HG03039 (cell line): Measurements from ENCODE around the gene IGDCC3.

Source experiments
- ATAC-seq: cut with Tn5 transposase; IDR thresholded peaks from one replicate; pipeline ENCODE4 v1.9.1; 2021; ENCODE audit warnings: mild to moderate bottlenecking, moderate library complexity; ENCODE audit not compliant: unreplicated experiment

The IGDCC3 gene

GRCh38 chr15:65300924-65301441 is 76.8 kb downstream of the IGDCC3 start:
- no peak for ATAC-seq

- ATAC-seq: no peak
Observed at GRCh38 chr15:65298731-65299130, 79.1 kb downstream of the IGDCC3 start.

GRCh38 chr15:65292938-65293518 is 84.8 kb downstream of the IGDCC3 start:
- ATAC-seq: no peak

- no peak for ATAC-seq
Observed at GRCh38 chr15:65290228-65290627, 87.6 kb downstream of the IGDCC3 start.

- no peak for ATAC-seq
Observed at GRCh38 chr15:65289261-65289854, 88.4 kb downstream of the IGDCC3 start.

GRCh38 chr15:65287520-65287855 is 90.3 kb downstream of the IGDCC3 start:
- no peak for ATAC-seq

- peak; percentile 91 for ATAC-seq
Observed at GRCh38 chr15:65286704-65287519, 90.9 kb downstream of the IGDCC3 start, which contains the start of gene PARP16. Gene PARP16, minus strand, starts transcription at chr15:65286883. Its CDS starts 457 bp downstream, at chr15:65286426.

- peak; percentile 28 for ATAC-seq
Observed at GRCh38 chr15:65286069-65286703, 91.6 kb downstream of the IGDCC3 start.

- no peak for ATAC-seq
Observed at GRCh38 chr15:65285291-65286068, 92.3 kb downstream of the IGDCC3 start.

GRCh38 chr15:65278480-65278879 is 99.3 kb downstream of the IGDCC3 start:
- no peak for ATAC-seq
